Suprapubic skin (tissue), 4 donors: ENCODE results near the gene USP15. TPM values are rescaled to one million over a fixed set of nuclear protein-coding genes. Genes with fewer than 3 reads are reported as not detected.

Experiments
- DNase-seq, 2 donors: peaks; one replicate each; pipeline ENCODE4 v3.0.0-alpha.2; 2019; ENCODE audit warnings: low spot score in 2 of 2
- H3K27ac ChIP-seq: fragments of 200-600 bp; sonication (generic); one replicate; pipeline ENCODE4 v1.5.1; 2019
- H3K27me3 ChIP-seq: fragments of 200-600 bp; sonication (generic); one replicate; pipeline ENCODE4 v1.5.1; 2019
- H3K36me3 ChIP-seq: fragments of 200-600 bp; sonication (generic); one replicate; pipeline ENCODE4 v1.5.1; 2019
- H3K4me1 ChIP-seq: fragments of 200-600 bp; sonication (generic); one replicate; pipeline ENCODE4 v1.5.1; 2019
- H3K4me3 ChIP-seq: fragments of 200-600 bp; sonication (generic); one replicate; pipeline ENCODE4 v1.5.1; 2019; ENCODE audit warnings: mild to moderate bottlenecking
- H3K9me3 ChIP-seq: fragments of 200-600 bp; sonication (generic); one replicate; pipeline ENCODE4 v1.5.1; 2019
- EP300 ChIP-seq: sonication (generic); formaldehyde crosslinking; IDR thresholded peaks from one replicate; pipeline ENCODE4 v1.6.1; 2017; ENCODE audit warnings: antibody characterized with exemption
- POLR2A ChIP-seq, 2 donors: fragments of 450-650 bp; IDR thresholded peaks; one replicate each; pipeline ENCODE4 v1.6.1; 2017; ENCODE audit warnings: antibody characterized with exemption in 2 of 2, mild to moderate bottlenecking in 2 of 2, moderate library complexity in 2 of 2
- POLR2AphosphoS5 ChIP-seq, 3 donors: sonication (generic); formaldehyde crosslinking; IDR thresholded peaks; one replicate each; pipeline ENCODE4 v1.6.1; 2017; ENCODE audit warnings: antibody characterized with exemption in 3 of 3
- WGBS: methylation state at CpG from one replicate; pipeline ENCODE4 v1.1.5; 2018; 5-methylcytosine and 5-hydroxymethylcytosine counted together
- total RNA-seq, 4 donors: library from RNA; depleted of rRNA; stranded (reverse); fragments of >200 nt; gene quantifications; one replicate each; pipeline ENCODE4 v1.1.0, GENCODE V29; 2016
- TF ChIP-seq, protein P1 (sequence below), 2 donors: fragments of 200-600 bp in 1 of 2; fragments of 450-650 bp in 1 of 2; sonication (generic) in 1 of 2; IDR thresholded peaks; one replicate each; pipeline ENCODE4 v1.5.1; 2016 to 2019; ENCODE audit warnings: antibody characterized with exemption in 2 of 2, mild to moderate bottlenecking in 1 of 2, moderate library complexity in 1 of 2

Gene USP15
- total RNA-seq, 4 donors from 2014 or later = 59.1 to 141 (median 80.6) TPM

DNA sequence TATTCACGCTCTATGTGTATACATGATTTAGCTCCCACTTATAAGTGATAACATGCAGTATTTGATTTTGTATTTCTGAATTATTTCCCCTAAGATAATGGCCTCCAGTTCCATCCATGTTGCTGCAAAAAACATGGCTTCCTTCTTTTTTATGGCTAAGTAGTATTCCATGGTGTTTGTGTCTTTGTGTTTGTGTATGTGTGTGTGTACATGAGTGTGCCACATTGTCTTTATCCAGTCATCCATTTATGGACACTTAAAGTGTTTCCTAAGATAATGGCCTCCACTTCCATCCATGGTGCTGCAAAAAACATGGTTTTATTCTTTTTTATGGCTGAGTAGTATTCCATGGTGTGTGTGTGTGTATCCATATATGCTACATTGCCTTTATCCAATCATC, 25.1 kb downstream of the USP15 start:
- no peak for DNase-seq
- Histone ChIP-seq H3K27me3 (no peaks in the 10 kb centered on the region), H3K4me1 (peaks cover 6% of the 10 kb centered on the region), H3K9me3 (no peaks in the 10 kb centered on the region), H3K4me3 (no peak overlapping the region), H3K27ac (no peak overlapping the region), H3K36me3 (no peaks in the 10 kb centered on the region)
- 100% methylated on average over 1 of the region's 1 CpG for WGBS
- TF ChIP-seq, protein P1, sequence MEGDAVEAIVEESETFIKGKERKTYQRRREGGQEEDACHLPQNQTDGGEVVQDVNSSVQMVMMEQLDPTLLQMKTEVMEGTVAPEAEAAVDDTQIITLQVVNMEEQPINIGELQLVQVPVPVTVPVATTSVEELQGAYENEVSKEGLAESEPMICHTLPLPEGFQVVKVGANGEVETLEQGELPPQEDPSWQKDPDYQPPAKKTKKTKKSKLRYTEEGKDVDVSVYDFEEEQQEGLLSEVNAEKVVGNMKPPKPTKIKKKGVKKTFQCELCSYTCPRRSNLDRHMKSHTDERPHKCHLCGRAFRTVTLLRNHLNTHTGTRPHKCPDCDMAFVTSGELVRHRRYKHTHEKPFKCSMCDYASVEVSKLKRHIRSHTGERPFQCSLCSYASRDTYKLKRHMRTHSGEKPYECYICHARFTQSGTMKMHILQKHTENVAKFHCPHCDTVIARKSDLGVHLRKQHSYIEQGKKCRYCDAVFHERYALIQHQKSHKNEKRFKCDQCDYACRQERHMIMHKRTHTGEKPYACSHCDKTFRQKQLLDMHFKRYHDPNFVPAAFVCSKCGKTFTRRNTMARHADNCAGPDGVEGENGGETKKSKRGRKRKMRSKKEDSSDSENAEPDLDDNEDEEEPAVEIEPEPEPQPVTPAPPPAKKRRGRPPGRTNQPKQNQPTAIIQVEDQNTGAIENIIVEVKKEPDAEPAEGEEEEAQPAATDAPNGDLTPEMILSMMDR (IDR thresholded peaks at IDR 0.05) = no peak
- no peak for TF ChIP-seq POLR2A (IDR thresholded peaks at IDR 0.05)

DNA sequence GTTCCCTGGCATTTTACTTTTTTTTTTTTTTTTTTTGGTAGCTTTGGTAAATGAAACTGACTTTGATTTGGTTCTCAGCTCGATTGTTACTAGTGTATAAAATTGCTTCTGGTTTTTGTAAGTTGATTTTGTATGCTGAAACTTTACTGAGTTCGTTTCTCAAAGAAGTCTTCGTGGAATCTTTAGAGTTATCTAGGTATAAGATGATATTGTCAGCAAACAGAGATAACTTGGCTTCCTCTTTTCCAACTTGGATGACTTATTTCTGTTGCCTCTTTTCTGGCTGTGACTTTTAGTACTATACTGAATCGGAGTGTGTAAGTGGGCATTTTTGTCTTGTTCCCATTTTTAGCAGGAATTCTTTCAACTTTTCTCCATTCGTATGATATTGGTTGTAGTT, 28.1 kb downstream of the USP15 start:
- TF ChIP-seq POLR2AphosphoS5 (IDR thresholded peaks at IDR 0.05) (no peak), EP300 (no peak), POLR2A (IDR thresholded peaks at IDR 0.05) (no peak)
- TF ChIP-seq, protein P1 (IDR thresholded peaks at IDR 0.05) = no peak
- 88% methylated on average over 5 of the region's 5 CpGs for WGBS
- no peak for DNase-seq
- H3K9me3 ChIP-seq = no peaks in the 10 kb centered on the region
- H3K36me3 ChIP-seq = no peaks in the 10 kb centered on the region
- H3K27ac ChIP-seq = no peak overlapping the region
- no peak overlapping the region for H3K4me3 ChIP-seq
- no peaks in the 10 kb centered on the region for H3K4me1 ChIP-seq
- H3K27me3 ChIP-seq = no peaks in the 10 kb centered on the region

DNA sequence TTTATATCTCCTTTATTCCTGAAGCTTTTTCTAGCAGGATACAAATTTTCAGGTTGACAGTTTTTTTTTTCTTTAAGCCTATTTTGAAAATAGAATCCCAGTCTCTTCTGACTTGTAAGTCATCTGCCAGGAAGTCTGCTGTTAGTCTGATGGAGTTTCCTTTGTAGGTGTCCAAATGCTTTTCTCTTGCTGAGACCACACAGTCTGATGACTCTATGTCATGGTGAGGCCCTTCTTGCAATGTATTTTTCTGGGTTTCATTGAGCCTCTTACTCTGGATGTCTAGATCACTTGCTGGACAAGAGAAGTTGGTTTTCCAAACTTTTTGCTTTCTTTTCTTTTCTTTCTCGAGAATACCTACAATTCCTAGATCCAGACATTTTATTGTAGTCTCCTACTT, 30.6 kb downstream of the USP15 start:
- Histone ChIP-seq H3K4me3 (no peak overlapping the region), H3K27me3 (no peaks in the 10 kb centered on the region), H3K9me3 (no peaks in the 10 kb centered on the region), H3K27ac (no peak overlapping the region), H3K4me1 (no peaks in the 10 kb centered on the region), H3K36me3 (peaks cover 9% of the 10 kb centered on the region)
- DNase-seq = no peak
- no peak for TF ChIP-seq POLR2AphosphoS5 (IDR thresholded peaks at IDR 0.05)
- TF ChIP-seq EP300 = no peak
- TF ChIP-seq, protein P1 (IDR thresholded peaks at IDR 0.05) = no peak
- no peak for TF ChIP-seq POLR2A (IDR thresholded peaks at IDR 0.05)
- 96% methylated on average over 1 of the region's 1 CpG for WGBS

GRCh38 chr12:62291864-62292760, 31.9 kb downstream of the USP15 start:
- H3K4me1 ChIP-seq = no peaks in the 10 kb centered on the region
- H3K4me3 ChIP-seq = no peak overlapping the region
- H3K27me3 ChIP-seq = no peaks in the 10 kb centered on the region
- peaks cover 15% of the 10 kb centered on the region for H3K36me3 ChIP-seq
- H3K27ac ChIP-seq = no peak overlapping the region
- H3K9me3 ChIP-seq = no peaks in the 10 kb centered on the region
- no peak for DNase-seq
- WGBS = 93% methylated on average over 2 of the region's 2 CpGs
- no peak for TF ChIP-seq POLR2A (IDR thresholded peaks at IDR 0.05)
- TF ChIP-seq, protein P1 (IDR thresholded peaks at IDR 0.05) = no peak
- no peak for TF ChIP-seq EP300
- no peak for TF ChIP-seq POLR2AphosphoS5 (IDR thresholded peaks at IDR 0.05)

GRCh38 chr12:62292761-62293344, 32.6 kb downstream of the USP15 start:
- DNase-seq = no peak
- Histone ChIP-seq H3K27me3 (no peaks in the 10 kb centered on the region), H3K27ac (no peak overlapping the region), H3K9me3 (no peaks in the 10 kb centered on the region), H3K4me3 (no peak overlapping the region), H3K4me1 (no peaks in the 10 kb centered on the region), H3K36me3 (peaks cover 19% of the 10 kb centered on the region)
- WGBS = 95% methylated on average over 5 of the region's 6 CpGs
- TF ChIP-seq EP300 (no peak), POLR2AphosphoS5 (IDR thresholded peaks at IDR 0.05) (no peak), POLR2A (IDR thresholded peaks at IDR 0.05) (no peak)
- TF ChIP-seq, protein P1 (IDR thresholded peaks at IDR 0.05) = no peak
